Muscle layer of duodenum (tissue), 2 donors: ENCODE measurements around the gene EPS8.
A peak's percentile ranks its signal among the peaks of the same experiment; 100 is the strongest.
"Not testable (repeated sequence)": the region's sequence is repeated elsewhere in the genome, so short reads cannot be mapped to it uniquely, and the experiment has no call there.

Source experiments
- H3K27ac ChIP-seq: one replicate; pipeline ENCODE4 v1.7.0; 2013; ENCODE audit warnings: mild to moderate bottlenecking, low read length
- H3K27me3 ChIP-seq: one replicate; pipeline ENCODE4 v1.7.0; 2013; ENCODE audit warnings: low read depth, mild to moderate bottlenecking, control low read depth, low read length
- H3K36me3 ChIP-seq, 2 donors: one replicate each; pipeline ENCODE4 v1.7.0; 2013; ENCODE audit warnings: low read length in 2 of 2, control low read depth in 1 of 2, mild to moderate bottlenecking in 1 of 2; ENCODE audit not compliant: insufficient read depth in 2 of 2, control insufficient read depth in 1 of 2
- H3K4me1 ChIP-seq, 2 donors: one replicate each; pipeline ENCODE4 v1.7.0; 2013; ENCODE audit warnings: low read length in 2 of 2, mild to moderate bottlenecking in 2 of 2, control low read depth in 1 of 2, moderate library complexity in 1 of 2; ENCODE audit not compliant: insufficient read depth in 2 of 2, control insufficient read depth in 1 of 2
- H3K4me3 ChIP-seq, 2 donors: one replicate each; pipeline ENCODE4 v1.7.0; 2013; ENCODE audit warnings: low read length in 2 of 2, low read depth in 1 of 2, mild to moderate bottlenecking in 1 of 2
- H3K9me3 ChIP-seq, 2 donors: one replicate each; pipeline ENCODE4 v1.7.0; 2013; ENCODE audit warnings: low read length in 2 of 2, control low read depth in 1 of 2, mild to moderate bottlenecking in 1 of 2; ENCODE audit not compliant: control insufficient read depth in 1 of 2
- donor health status: healthy.

The EPS8 gene

GRCh38 chr12:15752785-15753184 lies 36.4 kb downstream of the EPS8 start:
- no peaks in the 10 kb centered on the region for H3K27me3 ChIP-seq
- no peak overlapping the region for H3K4me3 ChIP-seq
- no peaks in the 10 kb centered on the region for H3K4me1 ChIP-seq
- H3K9me3 ChIP-seq = no peaks in the 10 kb centered on the region
- H3K27ac ChIP-seq = no peak overlapping the region
- no peaks in the 10 kb centered on the region for H3K36me3 ChIP-seq

GRCh38 chr12:15751741-15752140 lies 37.4 kb downstream of the EPS8 start:
- H3K9me3 ChIP-seq = no peaks in the 10 kb centered on the region
- no peak overlapping the region for H3K4me3 ChIP-seq
- H3K27me3 ChIP-seq = no peaks in the 10 kb centered on the region
- H3K36me3 ChIP-seq = no peaks in the 10 kb centered on the region
- H3K4me1 ChIP-seq = no peaks in the 10 kb centered on the region
- H3K27ac ChIP-seq = no peak overlapping the region

GRCh38 chr12:15749937-15750336 lies 39.3 kb downstream of the EPS8 start:
- Histone ChIP-seq H3K4me3 (no peak overlapping the region), H3K9me3 (no peaks in the 10 kb centered on the region), H3K4me1 (no peaks in the 10 kb centered on the region), H3K27ac (no peak overlapping the region), H3K27me3 (no peaks in the 10 kb centered on the region), H3K36me3 (no peaks in the 10 kb centered on the region)

- not testable (repeated sequence) for H3K27me3 ChIP-seq, H3K4me1 ChIP-seq, H3K27ac ChIP-seq, H3K36me3 ChIP-seq, H3K4me3 ChIP-seq, H3K9me3 ChIP-seq
These were observed 47.3 kb downstream of the EPS8 start for GRCh38 chr12:15741870-15742269.

- H3K4me3 ChIP-seq = no peak overlapping the region
- no peaks in the 10 kb centered on the region for H3K9me3 ChIP-seq
- no peaks in the 10 kb centered on the region for H3K4me1 ChIP-seq
- no peaks in the 10 kb centered on the region for H3K27me3 ChIP-seq
- H3K27ac ChIP-seq = no peak overlapping the region
- H3K36me3 ChIP-seq = no peaks in the 10 kb centered on the region
These were observed 48.1 kb downstream of the EPS8 start for GRCh38 chr12:15741082-15741481.

GRCh38 chr12:15740389-15740788 lies 48.8 kb downstream of the EPS8 start:
- not testable (repeated sequence) for H3K4me1 ChIP-seq, H3K27ac ChIP-seq, H3K9me3 ChIP-seq, H3K36me3 ChIP-seq, H3K4me3 ChIP-seq, H3K27me3 ChIP-seq

- Histone ChIP-seq H3K27me3 (no peaks in the 10 kb centered on the region), H3K27ac (no peak overlapping the region), H3K4me1 (no peaks in the 10 kb centered on the region), H3K36me3 (no peaks in the 10 kb centered on the region), H3K4me3 (no peak overlapping the region), H3K9me3 (no peaks in the 10 kb centered on the region)
These were observed 50.7 kb downstream of the EPS8 start for GRCh38 chr12:15738438-15739015.

GRCh38 chr12:15735837-15736615 lies 53.2 kb downstream of the EPS8 start:
- Histone ChIP-seq H3K4me3 (no peak overlapping the region), H3K27ac (no peak overlapping the region)

GRCh38 chr12:15733136-15733535 lies 56.1 kb downstream of the EPS8 start:
- H3K27me3 ChIP-seq = no peaks in the 10 kb centered on the region
- H3K27ac ChIP-seq = no peak overlapping the region

More at GRCh38 chr12:15735837-15736615, 53.2 kb downstream of the EPS8 start:
- Histone ChIP-seq H3K27me3 (no peaks in the 10 kb centered on the region), H3K36me3 (no peaks in the 10 kb centered on the region), H3K4me1 (peaks cover 0 to 5% of the 10 kb centered on the region in 2 donors), H3K9me3 (no peaks in the 10 kb centered on the region)

GRCh38 chr12:15732341-15733061 lies 56.7 kb downstream of the EPS8 start:
- no peaks in the 10 kb centered on the region for H3K9me3 ChIP-seq
- H3K27me3 ChIP-seq = no peaks in the 10 kb centered on the region
- no peaks in the 10 kb centered on the region for H3K36me3 ChIP-seq
- H3K4me1 ChIP-seq = peaks cover 0 to 5% of the 10 kb centered on the region in 2 donors
- H3K27ac ChIP-seq = no peak overlapping the region
- H3K4me3 ChIP-seq = peak overlapping the region in 1 of 2 donors; percentile 14

More at GRCh38 chr12:15733136-15733535, 56.1 kb downstream of the EPS8 start:
- peaks cover 0 to 5% of the 10 kb centered on the region in 2 donors for H3K4me1 ChIP-seq
- no peaks in the 10 kb centered on the region for H3K36me3 ChIP-seq
- H3K9me3 ChIP-seq = no peaks in the 10 kb centered on the region
- H3K4me3 ChIP-seq = no peak overlapping the region

- H3K27me3 ChIP-seq = no peaks in the 10 kb centered on the region
- peaks cover 0 to 5% of the 10 kb centered on the region in 2 donors for H3K4me1 ChIP-seq
- H3K27ac ChIP-seq = no peak overlapping the region
- peak overlapping the region in 1 of 2 donors; percentile 14 for H3K4me3 ChIP-seq
- H3K36me3 ChIP-seq = no peaks in the 10 kb centered on the region
- no peaks in the 10 kb centered on the region for H3K9me3 ChIP-seq
These were observed 57.2 kb downstream of the EPS8 start for GRCh38 chr12:15731940-15732339.
